ENCODE results near the gene SORBS1. TPM values are rescaled to one million over a fixed set of nuclear protein-coding genes. Genes with fewer than 3 reads are reported as not detected.

Gene SORBS1
- total and polyA plus RNA-seq, 4 experiments from 2014 or later: 0.67 to 0.93 (median 0.75) TPM; not detected in 1

DNA sequence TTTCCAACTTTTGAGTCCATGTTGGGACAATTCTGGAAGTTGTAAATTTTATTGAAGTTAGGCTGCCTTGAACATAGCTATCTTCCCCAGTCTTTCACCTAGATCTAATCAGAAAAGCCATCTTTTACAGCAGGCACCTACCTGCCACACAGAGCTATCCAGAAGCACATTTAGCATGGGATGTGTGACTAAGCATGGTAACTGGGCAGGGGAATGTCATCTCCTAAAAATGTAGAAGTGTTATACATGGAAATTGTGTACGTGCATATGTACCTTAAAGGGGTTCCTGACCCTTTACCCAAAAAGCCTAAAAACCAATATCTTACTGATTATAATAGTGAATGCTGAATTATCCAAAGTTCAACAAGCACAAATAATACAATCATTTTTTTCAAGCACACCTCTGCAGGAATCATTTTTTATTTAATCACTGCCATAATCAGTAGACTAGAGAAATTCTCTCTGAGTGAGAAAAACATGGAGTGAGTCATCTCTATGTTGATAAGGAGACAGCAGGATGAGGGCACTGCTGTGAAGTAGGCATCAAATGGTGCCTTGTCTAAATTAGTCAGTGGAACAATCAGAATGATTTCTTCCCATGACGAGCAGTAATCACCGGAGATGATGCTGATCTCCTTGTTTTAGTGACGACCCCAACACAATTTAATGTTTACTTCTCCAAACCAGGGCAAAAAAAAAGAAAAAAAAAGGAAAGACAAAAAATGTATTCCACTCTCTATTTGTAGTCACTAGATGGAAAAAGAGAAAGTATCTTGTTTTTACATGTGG is 75.9 kb downstream of the SORBS1 start:
- H3K27me3 Mint-ChIP-seq: peaks cover 1 to 4% of the 10 kb centered on the region in 2 donors
- H3K36me3 Mint-ChIP-seq: no peaks in the 10 kb centered on the region
- Histone ChIP-seq H3K27ac (ENCODE audit: low read depth, low read length) (no peak overlapping the region), H3K27me3 (ENCODE audit: insufficient read depth, low read length) (no peaks in the 10 kb centered on the region), H3K4me3 (ENCODE audit: low read length in 2 of 2) (no peak overlapping the region), H3K36me3 (ENCODE audit: insufficient read depth, low read length) (no peaks in the 10 kb centered on the region), H3K4me1 (ENCODE audit: insufficient read depth, low read length) (no peaks in the 10 kb centered on the region), H3K9me3 (ENCODE audit: control insufficient read depth in 1 of 2, low read length in 2 of 2) (no peaks in the 10 kb centered on the region)
- H3K4me3 Mint-ChIP-seq: peak overlapping the region in 3 of 8 donors; percentile 5 to 43 (median 18)
- POLR2A ChIA-PET (ENCODE audit: partially characterized antibody): no interaction called here
- no peak for DNase-seq
- no peak overlapping the region for H3K27ac Mint-ChIP-seq
- H3K4me1 Mint-ChIP-seq: peaks cover 4 to 5% (median 5%) of the 10 kb centered on the region in 4 donors
- intact Hi-C loops (cut with micrococcal nuclease): no loop called here
- CTCF ChIA-PET (ENCODE audit: partially characterized antibody): interaction anchor here (1.4 kb wide), 1 partner anchor 40 kb away, joined by 4 read pairs; no protein-coding TSS in a partner anchor
- no peaks in the 10 kb centered on the region for H3K9me3 Mint-ChIP-seq

DNA sequence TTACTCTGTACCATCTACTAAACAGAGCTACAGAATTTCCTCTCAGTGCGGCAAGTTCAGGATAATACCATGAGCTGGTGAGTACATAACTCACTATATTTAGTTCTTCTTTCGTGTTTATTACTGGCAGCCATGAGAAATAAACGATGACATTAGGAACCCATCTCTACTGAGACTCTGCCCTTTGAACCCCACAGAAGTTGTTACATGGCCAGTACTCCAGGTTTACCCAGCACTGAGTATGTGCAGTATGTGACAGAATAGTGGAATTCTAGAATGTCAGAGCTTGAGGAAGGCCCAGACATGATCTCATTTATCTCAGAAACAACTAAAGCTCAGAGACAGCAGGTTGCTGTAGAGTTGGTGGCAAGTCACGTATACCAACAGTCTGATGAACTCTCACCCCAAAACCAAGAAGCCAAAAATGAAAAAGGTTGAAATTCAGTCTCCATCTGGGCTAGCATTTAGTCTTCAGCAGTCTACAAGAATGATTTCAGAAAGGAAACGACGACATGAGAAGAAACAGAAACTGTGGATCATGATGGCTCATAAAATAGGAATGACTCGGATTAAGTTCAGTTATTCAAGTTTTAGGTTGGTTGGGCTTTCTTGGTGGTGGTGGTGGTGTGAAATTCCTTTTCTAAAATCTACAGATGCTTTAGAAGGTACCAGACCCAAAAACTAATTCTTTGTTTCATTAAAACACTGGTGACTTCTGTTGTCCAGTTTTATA is 78.5 kb downstream of the SORBS1 start:
- Histone ChIP-seq H3K9me3 (ENCODE audit: control insufficient read depth in 1 of 2, low read length in 2 of 2) (no peaks in the 10 kb centered on the region), H3K36me3 (ENCODE audit: insufficient read depth, low read length) (no peaks in the 10 kb centered on the region), H3K27ac (ENCODE audit: low read depth, low read length) (no peak overlapping the region), H3K27me3 (ENCODE audit: insufficient read depth, low read length) (no peaks in the 10 kb centered on the region), H3K4me3 (ENCODE audit: low read length in 2 of 2) (no peak overlapping the region), H3K4me1 (ENCODE audit: insufficient read depth, low read length) (no peaks in the 10 kb centered on the region)
- H3K27me3 Mint-ChIP-seq: peaks cover 1 to 3% of the 10 kb centered on the region in 2 donors
- ChIA-PET POLR2A (ENCODE audit: partially characterized antibody) (no interaction called here), CTCF (ENCODE audit: partially characterized antibody) (no interaction called here)
- DNase-seq: no peak
- H3K4me1 Mint-ChIP-seq: peaks cover 4 to 5% (median 5%) of the 10 kb centered on the region in 4 donors
- no peaks in the 10 kb centered on the region for H3K9me3 Mint-ChIP-seq
- H3K27ac Mint-ChIP-seq: no peak overlapping the region
- H3K36me3 Mint-ChIP-seq: no peaks in the 10 kb centered on the region
- intact Hi-C loops (cut with micrococcal nuclease): no loop called here
- H3K4me3 Mint-ChIP-seq: no peak overlapping the region

DNA sequence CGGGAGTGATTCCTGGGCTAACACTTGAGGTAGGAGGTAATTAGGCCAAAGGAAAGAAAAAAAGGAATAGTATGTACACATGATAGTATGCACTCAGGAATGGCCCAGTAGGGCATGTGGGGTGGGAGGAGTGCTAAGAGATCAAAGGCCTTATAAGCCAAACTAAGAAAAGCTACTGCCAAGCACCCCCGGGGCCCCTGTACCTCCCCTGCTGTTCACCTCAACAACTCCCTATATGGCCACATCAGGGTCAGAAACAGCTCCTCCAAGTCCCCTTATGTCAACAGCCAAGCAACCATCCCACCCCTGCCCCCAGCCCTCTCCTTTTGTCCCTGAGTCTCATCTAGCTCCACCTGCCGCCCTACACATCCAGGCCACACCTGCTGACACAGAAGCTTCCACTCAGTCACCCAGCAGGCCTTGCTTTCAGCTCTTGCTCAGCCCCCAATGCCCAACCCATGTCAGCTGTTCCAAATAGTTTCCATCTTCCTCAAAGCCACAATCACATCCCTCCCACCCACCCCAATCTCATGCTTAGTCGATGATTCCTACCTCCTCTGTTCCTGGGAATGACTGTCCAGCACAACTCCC is 80.2 kb downstream of the SORBS1 start:
- no peak for DNase-seq
- ChIA-PET CTCF (ENCODE audit: partially characterized antibody) (no interaction called here), POLR2A (ENCODE audit: partially characterized antibody) (no interaction called here)
- Mint-ChIP-seq H3K36me3 (no peaks in the 10 kb centered on the region), H3K9me3 (no peaks in the 10 kb centered on the region), H3K27ac (no peak overlapping the region), H3K4me3 (no peak overlapping the region), H3K27me3 (peaks cover 1 to 3% of the 10 kb centered on the region in 2 donors), H3K4me1 (peaks cover 4 to 5% (median 5%) of the 10 kb centered on the region in 4 donors)
- intact Hi-C loops (cut with micrococcal nuclease): no loop called here
- H3K9me3 ChIP-seq (ENCODE audit: control insufficient read depth in 1 of 2, low read length in 2 of 2): no peaks in the 10 kb centered on the region
- H3K27ac ChIP-seq (ENCODE audit: low read depth, low read length): no peak overlapping the region
- H3K27me3 ChIP-seq (ENCODE audit: insufficient read depth, low read length): no peaks in the 10 kb centered on the region
- H3K4me1 ChIP-seq (ENCODE audit: insufficient read depth, low read length): no peaks in the 10 kb centered on the region
- H3K4me3 ChIP-seq (ENCODE audit: low read length in 2 of 2): no peak overlapping the region
- no peaks in the 10 kb centered on the region for H3K36me3 ChIP-seq (ENCODE audit: insufficient read depth, low read length)

DNA sequence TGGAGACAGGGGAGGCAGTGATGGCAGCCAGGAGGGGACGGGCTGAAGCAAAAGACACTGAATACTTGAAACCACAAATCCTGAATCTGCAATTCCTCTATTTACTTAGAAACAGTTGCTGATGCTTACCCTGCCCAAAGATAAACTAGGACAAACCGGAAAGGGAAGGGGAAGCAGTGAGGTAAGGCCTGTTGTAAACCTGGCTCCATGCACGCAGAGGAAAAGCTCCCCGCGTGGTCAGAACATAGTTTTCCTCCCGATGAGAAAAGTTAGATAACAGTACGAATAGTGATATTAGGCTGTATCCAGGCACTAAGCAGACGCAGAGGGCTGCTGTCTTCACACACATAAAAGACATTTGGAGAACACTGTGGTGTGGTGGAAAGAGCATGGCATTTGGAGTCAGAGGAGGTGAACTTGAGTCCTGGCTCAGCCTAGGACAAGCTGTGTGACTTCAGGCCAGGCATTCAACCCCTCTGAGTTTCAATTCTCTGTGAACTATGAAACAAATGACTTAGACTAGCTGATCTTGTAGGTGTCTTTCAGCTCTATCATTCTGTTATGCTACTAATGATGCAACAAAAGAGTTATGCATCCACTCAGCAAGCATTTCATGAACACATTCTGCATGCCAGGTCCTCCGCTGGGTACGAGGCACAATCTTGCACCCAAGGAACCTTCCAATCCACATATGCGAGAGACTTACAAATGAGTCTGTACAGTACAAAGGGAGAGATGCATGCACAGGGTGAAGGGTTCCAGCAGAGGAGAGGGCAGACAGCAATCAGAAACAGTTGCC is 80.9 kb downstream of the SORBS1 start:
- no peak overlapping the region for H3K27ac Mint-ChIP-seq
- H3K9me3 Mint-ChIP-seq: no peaks in the 10 kb centered on the region
- no peaks in the 10 kb centered on the region for H3K36me3 ChIP-seq (ENCODE audit: insufficient read depth, low read length)
- H3K4me3 ChIP-seq (ENCODE audit: low read length in 2 of 2): no peak overlapping the region
- peaks cover 0 to under 1% (median under 1%) of the 10 kb centered on the region in 4 donors for H3K4me1 Mint-ChIP-seq
- H3K27me3 Mint-ChIP-seq: peaks cover 1 to 3% of the 10 kb centered on the region in 2 donors
- no peaks in the 10 kb centered on the region for H3K36me3 Mint-ChIP-seq
- H3K4me3 Mint-ChIP-seq: no peak overlapping the region
- H3K4me1 ChIP-seq (ENCODE audit: insufficient read depth, low read length): no peaks in the 10 kb centered on the region
- ChIA-PET CTCF (ENCODE audit: partially characterized antibody) (no interaction called here), POLR2A (ENCODE audit: partially characterized antibody) (no interaction called here)
- no peak overlapping the region for H3K27ac ChIP-seq (ENCODE audit: low read depth, low read length)
- H3K27me3 ChIP-seq (ENCODE audit: insufficient read depth, low read length): no peaks in the 10 kb centered on the region
- no peaks in the 10 kb centered on the region for H3K9me3 ChIP-seq (ENCODE audit: control insufficient read depth in 1 of 2, low read length in 2 of 2)
- intact Hi-C loops (cut with micrococcal nuclease): no loop called here
- DNase-seq: no peak

DNA sequence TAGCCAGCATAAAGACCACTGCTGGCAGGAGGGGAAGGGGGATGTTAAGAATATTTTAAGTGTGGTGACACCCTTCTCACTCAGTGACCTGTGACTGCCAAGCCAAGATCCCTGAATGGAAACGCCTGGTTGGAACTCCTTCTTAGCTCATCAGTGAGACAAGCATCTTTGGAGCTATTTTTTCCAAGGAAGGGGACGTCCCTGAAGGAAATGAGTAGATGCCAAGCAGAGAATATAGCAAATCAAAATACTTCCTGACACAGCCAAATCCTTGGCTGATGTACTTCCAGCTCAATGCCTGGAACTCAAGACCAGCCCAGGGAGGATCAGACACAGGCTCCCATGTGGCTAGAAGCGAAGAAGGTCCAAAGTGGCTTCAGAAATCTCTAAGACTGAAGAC is 82.2 kb downstream of the SORBS1 start:
- no peaks in the 10 kb centered on the region for H3K9me3 ChIP-seq (ENCODE audit: control insufficient read depth in 1 of 2, low read length in 2 of 2)
- H3K4me3 ChIP-seq (ENCODE audit: low read length in 2 of 2): no peak overlapping the region
- Mint-ChIP-seq H3K4me1 (no peaks in the 10 kb centered on the region), H3K27me3 (peaks cover 1 to 3% of the 10 kb centered on the region in 2 donors), H3K27ac (no peak overlapping the region), H3K9me3 (no peaks in the 10 kb centered on the region), H3K36me3 (no peaks in the 10 kb centered on the region), H3K4me3 (no peak overlapping the region)
- CTCF ChIA-PET (ENCODE audit: partially characterized antibody): interaction anchor here (0.6 to 1.1 kb wide), 3 partner anchors 11 to 72 kb away, joined by 3 to 5 read pairs (median 3); no protein-coding TSS in a partner anchor
- POLR2A ChIA-PET (ENCODE audit: partially characterized antibody): no interaction called here
- no peaks in the 10 kb centered on the region for H3K4me1 ChIP-seq (ENCODE audit: insufficient read depth, low read length)
- H3K36me3 ChIP-seq (ENCODE audit: insufficient read depth, low read length): no peaks in the 10 kb centered on the region
- H3K27ac ChIP-seq (ENCODE audit: low read depth, low read length): no peak overlapping the region
- no peak for DNase-seq
- H3K27me3 ChIP-seq (ENCODE audit: insufficient read depth, low read length): no peaks in the 10 kb centered on the region
- intact Hi-C loops (cut with micrococcal nuclease): no loop called here

DNA sequence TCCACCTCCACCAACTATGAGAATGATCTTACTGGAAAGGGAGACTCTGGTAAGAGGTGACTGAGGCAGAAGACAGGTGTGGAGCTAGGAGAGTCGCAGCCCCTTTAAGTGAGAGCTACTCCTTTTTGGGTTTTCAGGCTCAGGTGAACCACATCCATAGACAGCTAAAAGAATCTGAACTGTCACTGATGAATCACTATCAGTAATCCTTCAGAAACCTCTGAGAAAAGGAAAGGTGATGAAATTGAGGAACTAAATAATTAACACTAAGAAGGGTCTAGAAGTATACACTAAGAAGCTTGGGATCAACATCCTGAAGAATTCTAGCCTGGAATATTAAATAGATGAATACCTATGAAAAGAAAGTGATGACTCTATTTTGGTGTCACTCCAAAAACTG is 83.0 kb downstream of the SORBS1 start:
- POLR2A ChIA-PET (ENCODE audit: partially characterized antibody): no interaction called here
- Histone ChIP-seq H3K4me1 (ENCODE audit: insufficient read depth, low read length) (no peaks in the 10 kb centered on the region), H3K27ac (ENCODE audit: low read depth, low read length) (no peak overlapping the region), H3K36me3 (ENCODE audit: insufficient read depth, low read length) (no peaks in the 10 kb centered on the region), H3K27me3 (ENCODE audit: insufficient read depth, low read length) (no peaks in the 10 kb centered on the region), H3K4me3 (ENCODE audit: low read length in 2 of 2) (no peak overlapping the region), H3K9me3 (ENCODE audit: control insufficient read depth in 1 of 2, low read length in 2 of 2) (no peaks in the 10 kb centered on the region)
- intact Hi-C loops (cut with micrococcal nuclease): no loop called here
- no peaks in the 10 kb centered on the region for H3K4me1 Mint-ChIP-seq
- DNase-seq: no peak
- no peaks in the 10 kb centered on the region for H3K9me3 Mint-ChIP-seq
- H3K4me3 Mint-ChIP-seq: no peak overlapping the region
- CTCF ChIA-PET (ENCODE audit: partially characterized antibody): interaction anchor here (0.9 to 1.1 kb wide), 2 partner anchors 12 to 33 kb away, joined by 3 read pairs; no protein-coding TSS in a partner anchor
- peaks cover 1 to 3% of the 10 kb centered on the region in 2 donors for H3K27me3 Mint-ChIP-seq
- H3K36me3 Mint-ChIP-seq: no peaks in the 10 kb centered on the region
- H3K27ac Mint-ChIP-seq: no peak overlapping the region

DNA sequence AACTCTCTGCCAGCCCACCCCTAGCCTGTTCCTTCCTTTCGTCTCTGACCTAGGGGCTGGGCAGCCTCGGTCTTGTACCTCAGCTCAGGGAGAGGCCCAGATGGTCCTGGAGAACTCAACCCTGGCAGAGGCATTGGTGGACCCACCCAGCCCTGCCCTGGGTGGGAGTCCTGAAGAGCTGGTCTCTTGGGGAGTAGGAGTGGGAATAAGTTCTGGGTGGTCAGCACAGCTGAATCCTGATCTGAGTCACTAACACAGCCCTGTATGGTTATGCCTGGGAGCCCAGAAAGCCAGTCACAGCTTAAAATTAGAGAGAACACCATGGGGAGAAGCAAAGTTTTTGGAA is 84.0 kb downstream of the SORBS1 start:
- CTCF ChIA-PET (ENCODE audit: partially characterized antibody): no interaction called here
- no peak overlapping the region for H3K27ac Mint-ChIP-seq
- no peaks in the 10 kb centered on the region for H3K9me3 ChIP-seq (ENCODE audit: control insufficient read depth in 1 of 2, low read length in 2 of 2)
- H3K4me3 Mint-ChIP-seq: no peak overlapping the region
- H3K27me3 Mint-ChIP-seq: peaks cover 1 to 6% of the 10 kb centered on the region in 2 donors
- H3K9me3 Mint-ChIP-seq: no peaks in the 10 kb centered on the region
- H3K27me3 ChIP-seq (ENCODE audit: insufficient read depth, low read length): no peaks in the 10 kb centered on the region
- H3K36me3 ChIP-seq (ENCODE audit: insufficient read depth, low read length): no peaks in the 10 kb centered on the region
- POLR2A ChIA-PET (ENCODE audit: partially characterized antibody): no interaction called here
- DNase-seq: no peak
- H3K36me3 Mint-ChIP-seq: no peaks in the 10 kb centered on the region
- H3K27ac ChIP-seq (ENCODE audit: low read depth, low read length): no peak overlapping the region
- no peaks in the 10 kb centered on the region for H3K4me1 Mint-ChIP-seq
- H3K4me1 ChIP-seq (ENCODE audit: insufficient read depth, low read length): no peaks in the 10 kb centered on the region
- intact Hi-C loops (cut with micrococcal nuclease): no loop called here
- no peak overlapping the region for H3K4me3 ChIP-seq (ENCODE audit: low read length in 2 of 2)

Measured in CD4-positive, alpha-beta memory T cell (primary cell).